ENCODE data around the gene C19orf25.
"Not testable (repeated sequence)": the region's sequence is repeated elsewhere in the genome, so short reads cannot be mapped to it uniquely, and the experiment has no call there.

The C19orf25 gene

GRCh38 chr19:1440418-1440801 is 38.6 kb downstream of the C19orf25 start:
- no peaks in the 10 kb centered on the region for H3K9me3 ChIP-seq (replicated peaks in 1 of 11)
- H3K27ac ChIP-seq, result peak overlapping the region in 2 of 11 experiments; percentile 15 to 98; a peak in 2 of 22 replicates
- no peak for TF ChIP-seq Cebpa-rat (IDR thresholded peaks at IDR 0.05)
- H3K4me1 ChIP-seq, result peaks cover 66 to 87% (median 78%) of the 10 kb centered on the region in 10 experiments
- H3K4me3 ChIP-seq, result peak overlapping the region in 9 of 10 experiments; percentile 77 to 98 (median 91); a peak in 16 of 20 replicates
- H3K36me3 ChIP-seq, result peaks cover 39 to 56% (median 50%) of the 10 kb centered on the region in 11 experiments
- peaks cover 2 to 9% (median 4%) of the 10 kb centered on the region in 11 experiments for H3K27me3 ChIP-seq
- peaks cover 59 to 97% (median 90%) of the 10 kb centered on the region in 11 experiments for H4K20me1 ChIP-seq
- H3K4me2 ChIP-seq, result peak overlapping the region; percentile 95 to 99 (median 98)
- H3K9ac ChIP-seq, result peak overlapping the region; percentile 96 to 100 (median 99); a peak in 20 of 22 replicates

- peak overlapping the region; percentile 95 to 99 (median 98) for H3K4me2 ChIP-seq
- not testable (repeated sequence) for H3K27me3 ChIP-seq; H3K9me3 ChIP-seq (replicated peaks in 1 of 11)
- H3K27ac ChIP-seq, result peak overlapping the region; percentile 91 to 99 (median 98); a peak in 21 of 22 replicates
- H4K20me1 ChIP-seq, result peaks cover 62 to 97% (median 89%) of the 10 kb centered on the region in 11 experiments
- H3K4me1 ChIP-seq, result peaks cover 63 to 85% (median 75%) of the 10 kb centered on the region in 10 experiments
- H3K36me3 ChIP-seq, result peaks cover 42 to 61% (median 55%) of the 10 kb centered on the region in 11 experiments
- H3K9ac ChIP-seq, result peak overlapping the region; percentile 96 to 100 (median 99)
- peak overlapping the region; percentile 71 to 98 (median 90) for H3K4me3 ChIP-seq
These were observed 39.2 kb downstream of the C19orf25 start for GRCh38 chr19:1439525-1440417.

DNA sequence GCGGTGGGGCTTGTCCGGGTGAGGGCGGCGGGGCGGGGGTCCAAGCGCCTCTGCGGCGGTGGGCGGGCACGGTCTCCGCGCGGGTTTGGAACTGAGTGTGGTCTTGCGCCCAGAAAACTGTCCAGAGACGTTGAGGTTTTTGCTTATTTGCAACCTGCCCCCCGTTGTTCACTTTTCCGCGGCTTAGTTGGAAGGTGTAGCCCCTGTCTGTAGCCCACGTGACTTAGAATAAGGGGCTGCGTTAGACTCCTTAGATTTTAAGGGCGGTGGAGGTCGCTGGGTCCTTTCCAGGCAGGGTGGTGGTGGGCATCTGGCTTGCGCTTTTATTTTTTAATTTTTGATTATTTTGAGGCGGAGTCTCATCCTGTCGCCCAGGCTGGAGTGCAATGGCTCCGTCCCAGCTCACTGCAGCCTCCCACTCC is 40.1 kb downstream of the C19orf25 start:
- Histone ChIP-seq H3K4me2 (peak overlapping the region; percentile 95 to 99 (median 98)), H3K9ac (peak overlapping the region; percentile 96 to 100 (median 99)), H3K4me3 (peak overlapping the region; percentile 71 to 98 (median 90)), H3K36me3 (peaks cover 50 to 69% (median 63%) of the 10 kb centered on the region in 11 experiments), H3K4me1 (peaks cover 55 to 82% (median 67%) of the 10 kb centered on the region in 10 experiments), H3K27me3 (no peaks in the 10 kb centered on the region), H3K9me3 (replicated peaks in 1 of 11) (no peaks in the 10 kb centered on the region), H4K20me1 (peaks cover 64 to 97% (median 89%) of the 10 kb centered on the region in 11 experiments), H3K27ac (peak overlapping the region; percentile 91 to 99 (median 98))
- TF ChIP-seq Cebpa-rat (IDR thresholded peaks at IDR 0.05), result no peak

DNA sequence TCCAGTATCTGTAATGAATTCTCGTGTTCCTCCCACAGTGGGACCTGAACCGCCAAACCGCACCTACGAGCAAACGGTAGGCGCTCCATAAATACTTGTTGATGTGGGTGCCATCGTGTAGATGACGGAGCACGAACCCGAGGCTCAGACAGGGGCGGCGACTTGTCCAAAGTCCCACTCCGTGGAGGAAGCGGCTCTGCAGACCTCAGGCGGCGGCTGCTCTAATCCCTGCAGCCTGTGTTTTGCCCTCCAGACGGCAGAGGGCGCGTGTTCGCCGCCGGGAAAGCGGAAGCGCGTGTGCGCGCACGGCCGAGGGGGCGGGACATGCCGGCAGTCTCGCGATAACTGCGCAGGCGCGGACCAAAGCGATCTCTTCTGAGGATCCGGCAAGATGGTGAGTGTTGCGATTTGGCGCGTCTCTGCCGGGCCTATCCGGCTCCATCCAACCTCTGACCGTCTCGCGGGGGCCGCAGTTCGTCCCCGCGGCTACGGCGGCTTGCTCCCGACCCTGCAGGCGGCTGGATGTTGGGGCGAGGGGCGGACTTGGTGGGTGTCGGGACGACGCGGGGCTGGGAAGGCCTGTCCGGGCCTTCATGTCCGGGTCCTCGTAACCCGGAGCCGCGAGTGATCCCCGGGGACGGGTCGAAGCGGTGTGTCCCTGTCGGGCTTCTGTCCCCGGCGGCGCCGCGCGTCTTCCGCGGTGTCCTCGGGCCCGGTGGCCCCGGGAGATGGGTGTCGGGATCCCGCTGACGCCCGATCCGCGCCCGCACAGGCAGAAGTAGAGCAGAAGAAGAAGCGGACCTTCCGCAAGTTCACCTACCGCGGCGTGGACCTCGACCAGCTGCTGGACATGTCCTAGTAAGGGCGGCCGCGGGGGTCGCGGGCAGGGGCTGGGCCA is 40.7 kb downstream of the C19orf25 start, which contains the start of gene RPS15:
Gene RPS15, plus strand, starts transcription at position 362 of the 898 bp plus-strand sequence. Its CDS starts 30 bp downstream, at position 392.
- H3K9ac ChIP-seq, result peak within 1 kb of the TSS; percentile 96 to 100 (median 99)
- H3K4me2 ChIP-seq, result peak within 1 kb of the TSS; percentile 95 to 99 (median 98)
- H3K36me3 ChIP-seq, result peaks cover 57 to 75% (median 68%) of the 10 kb centered on the region in 11 experiments
- H3K4me3 ChIP-seq, result peak within 1 kb of the TSS; percentile 71 to 98 (median 90)
- H3K27me3 ChIP-seq, result no peaks in the 10 kb centered on the region
- H3K9me3 ChIP-seq (replicated peaks in 1 of 11), result no peaks in the 10 kb centered on the region
- peaks cover 66 to 97% (median 89%) of the 10 kb centered on the region in 11 experiments for H4K20me1 ChIP-seq
- TF ChIP-seq Cebpa-rat (IDR thresholded peaks at IDR 0.05), result no peak
- H3K27ac ChIP-seq, result peak within 1 kb of the TSS; percentile 91 to 99 (median 98)
- H3K4me1 ChIP-seq, result peaks cover 49 to 82% (median 62%) of the 10 kb centered on the region in 10 experiments

- TF ChIP-seq Cebpa-rat (IDR thresholded peaks at IDR 0.05), result no peak
- Histone ChIP-seq H3K27ac (peak overlapping the region in 6 of 11 experiments; percentile 35 to 98 (median 97); a peak in 8 of 22 replicates), H3K27me3 (no peaks in the 10 kb centered on the region), H3K4me3 (peak overlapping the region in 5 of 10 experiments; percentile 71 to 95 (median 90); a peak in 1 of 20 replicates), H4K20me1 (peaks cover 66 to 97% (median 89%) of the 10 kb centered on the region in 11 experiments), H3K9ac (peak overlapping the region in 8 of 11 experiments; percentile 2 to 100 (median 32); a peak in 9 of 22 replicates), H3K4me2 (peak overlapping the region; percentile 31 to 68 (median 58)), H3K9me3 (replicated peaks in 1 of 11) (no peaks in the 10 kb centered on the region), H3K36me3 (peaks cover 64 to 75% (median 68%) of the 10 kb centered on the region in 11 experiments), H3K4me1 (peaks cover 43 to 77% (median 59%) of the 10 kb centered on the region in 10 experiments)
These were observed 41.4 kb downstream of the C19orf25 start for GRCh38 chr19:1437609-1438008.

DNA sequence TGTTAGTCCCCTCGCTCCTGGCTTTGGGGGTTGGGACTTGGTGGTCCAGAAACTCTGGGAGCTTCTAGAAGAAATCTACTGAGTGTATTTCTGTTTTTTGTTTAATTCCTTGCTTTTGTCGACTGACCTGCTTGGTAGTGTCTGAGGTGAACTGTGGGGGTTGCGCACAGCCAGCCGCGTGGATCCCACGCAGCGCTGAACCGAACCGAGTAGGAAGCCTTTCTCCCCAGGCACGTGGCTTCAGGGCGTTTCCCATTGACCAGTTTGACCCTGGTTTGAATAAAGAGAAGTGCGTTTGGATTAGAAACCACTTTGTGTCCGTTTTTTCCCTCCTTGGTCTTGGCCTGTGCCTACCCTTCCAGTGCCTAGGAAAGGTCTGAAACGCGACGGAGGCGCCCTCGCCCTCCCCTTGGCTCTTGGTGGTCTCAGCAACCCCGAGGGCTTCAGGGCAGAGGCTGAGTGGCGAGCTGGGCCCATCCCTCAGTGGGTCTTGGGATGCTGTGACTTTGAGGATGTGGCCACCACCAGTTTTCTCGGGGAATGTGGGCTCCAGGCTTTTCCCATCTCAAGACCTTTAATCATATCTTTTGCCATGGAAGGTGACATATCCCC is 43.5 kb downstream of the C19orf25 start:
- Histone ChIP-seq H3K4me3 (no peak overlapping the region), H4K20me1 (peaks cover 58 to 97% (median 83%) of the 10 kb centered on the region in 11 experiments), H3K27me3 (no peaks in the 10 kb centered on the region), H3K27ac (peak overlapping the region in 2 of 11 experiments; percentile 6 to 9; a peak in 4 of 22 replicates), H3K4me1 (peaks cover 35 to 56% (median 40%) of the 10 kb centered on the region in 10 experiments), H3K9ac (peak overlapping the region in 2 of 11 experiments; percentile 20 to 28; a peak in 3 of 22 replicates), H3K36me3 (peaks cover 63 to 75% (median 68%) of the 10 kb centered on the region in 11 experiments), H3K4me2 (peak overlapping the region in 4 of 11 experiments; percentile 8 to 35 (median 28); a peak in 6 of 22 replicates), H3K9me3 (replicated peaks in 1 of 11) (no peaks in the 10 kb centered on the region)
- no peak for TF ChIP-seq Cebpa-rat (IDR thresholded peaks at IDR 0.05)

DNA sequence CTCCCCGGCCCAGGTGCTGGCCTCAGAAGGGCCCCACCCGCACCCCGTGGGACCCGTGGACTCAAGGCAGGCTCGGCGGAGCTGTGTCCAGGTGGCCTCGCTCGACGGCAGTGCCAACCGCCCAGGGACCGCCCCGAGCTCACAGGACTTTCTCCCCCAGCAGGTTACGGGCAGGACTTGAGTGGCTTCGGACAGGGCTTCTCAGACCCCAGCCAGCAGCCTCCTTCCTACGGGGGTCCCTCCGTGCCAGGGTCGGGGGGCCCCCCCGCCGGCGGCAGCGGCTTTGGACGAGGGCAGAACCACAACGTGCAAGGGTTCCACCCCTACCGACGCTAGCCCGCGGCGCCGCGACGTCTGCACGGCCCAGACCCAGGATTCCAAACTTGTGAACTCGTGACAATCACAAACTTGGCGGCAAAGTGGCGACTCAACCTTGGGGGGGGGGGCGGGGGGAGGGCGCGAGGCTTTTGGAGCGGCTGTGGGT is 44.4 kb downstream of the C19orf25 start:
- H3K27me3 ChIP-seq, result no peaks in the 10 kb centered on the region
- peaks cover 62 to 75% (median 67%) of the 10 kb centered on the region in 11 experiments for H3K36me3 ChIP-seq
- H4K20me1 ChIP-seq, result peaks cover 53 to 97% (median 82%) of the 10 kb centered on the region in 11 experiments

More for the DNA sequence above, 44.4 kb downstream of the C19orf25 start:
- H3K4me2 ChIP-seq, result no peak overlapping the region
- H3K4me1 ChIP-seq, result peaks cover 27 to 47% (median 34%) of the 10 kb centered on the region in 10 experiments
- H3K9me3 ChIP-seq (replicated peaks in 1 of 11), result no peaks in the 10 kb centered on the region
- no peak for TF ChIP-seq Cebpa-rat (IDR thresholded peaks at IDR 0.05)
- H3K9ac ChIP-seq, result 0 out of 22 replicates have a peak overlapping the region, but pooled peaks of 2 of the 11 experiments have one; percentile 19
- H3K4me3 ChIP-seq, result no peak overlapping the region
- H3K27ac ChIP-seq, result no peak overlapping the region; a peak in 1 of 22 replicates
